ENCODE results near the gene INSC. TPM values are rescaled to one million over a fixed set of nuclear protein-coding genes. Genes with fewer than 3 reads are reported as not detected.

The INSC gene
- total RNA-seq, 2 experiments from 2014 or later, result 0.64 to 0.69 TPM

DNA sequence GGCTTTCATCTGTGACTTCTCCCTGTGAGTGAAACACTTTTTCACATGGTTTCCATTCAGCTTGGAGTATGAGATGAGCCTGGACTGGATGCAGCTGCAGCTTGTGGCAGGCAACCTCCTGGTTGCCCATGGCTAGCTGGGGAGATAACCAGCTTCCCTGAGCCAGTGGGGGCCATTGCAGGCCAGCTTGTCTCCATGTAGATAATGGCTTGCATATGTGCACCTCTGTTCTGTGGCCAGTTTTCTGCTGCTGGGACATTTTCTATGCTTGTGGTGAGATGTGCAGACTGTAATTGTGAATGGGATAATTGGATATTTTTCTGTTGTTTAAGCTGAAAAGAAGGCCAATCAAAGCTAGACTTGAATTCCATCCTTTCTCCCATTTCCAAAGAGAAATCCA, 38.5 kb downstream of the INSC start:
- Mint-ChIP-seq H3K4me1 (peaks cover 5% of the 10 kb centered on the region), H3K27me3 (peaks cover 2% of the 10 kb centered on the region), H3K27ac (no peak overlapping the region), H3K9me3 (ENCODE audit: low read depth) (no peaks in the 10 kb centered on the region), H3K36me3 (ENCODE audit: low read depth) (no peaks in the 10 kb centered on the region), H3K4me3 (no peak overlapping the region)
- ATAC-seq (no peak), DNase-seq (no peak)
- POLR2A ChIA-PET, result no interaction called here
- CTCF ChIA-PET, result no interaction called here
- intact Hi-C loops (cut with DNase I, micrococcal nuclease), result no loop called here

DNA sequence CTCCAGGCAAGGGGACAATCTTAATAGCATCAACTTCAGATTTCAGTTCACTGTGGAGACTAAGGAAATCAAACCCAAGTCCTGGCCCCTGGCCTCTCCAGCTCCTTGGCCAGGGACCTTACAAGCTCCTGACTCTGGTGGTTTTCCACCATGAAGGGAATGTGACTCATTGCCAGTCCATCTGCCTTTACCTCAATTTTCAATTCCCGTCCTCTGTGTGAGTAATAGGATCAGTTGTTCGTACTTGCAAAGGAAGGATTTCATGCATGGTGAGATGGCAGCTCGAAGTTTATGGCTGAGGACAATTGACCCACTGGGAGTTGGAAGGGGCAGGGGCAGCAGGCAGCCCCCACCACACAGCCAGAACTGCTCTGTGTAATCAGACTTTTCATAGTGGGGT, 42.5 kb downstream of the INSC start:
- Mint-ChIP-seq H3K36me3 (ENCODE audit: low read depth) (no peaks in the 10 kb centered on the region), H3K4me1 (no peaks in the 10 kb centered on the region), H3K9me3 (ENCODE audit: low read depth) (no peaks in the 10 kb centered on the region), H3K27ac (no peak overlapping the region), H3K27me3 (peaks cover 4% of the 10 kb centered on the region), H3K4me3 (no peak overlapping the region)
- ChIA-PET POLR2A (no interaction called here), CTCF (no interaction called here)
- ATAC-seq (no peak), DNase-seq (no peak)
- intact Hi-C loops (cut with DNase I, micrococcal nuclease), result loop anchor here in 1 of 2 experiments (5.0 kb wide), 1 partner anchor 55 kb away; no protein-coding TSS in a partner anchor

DNA sequence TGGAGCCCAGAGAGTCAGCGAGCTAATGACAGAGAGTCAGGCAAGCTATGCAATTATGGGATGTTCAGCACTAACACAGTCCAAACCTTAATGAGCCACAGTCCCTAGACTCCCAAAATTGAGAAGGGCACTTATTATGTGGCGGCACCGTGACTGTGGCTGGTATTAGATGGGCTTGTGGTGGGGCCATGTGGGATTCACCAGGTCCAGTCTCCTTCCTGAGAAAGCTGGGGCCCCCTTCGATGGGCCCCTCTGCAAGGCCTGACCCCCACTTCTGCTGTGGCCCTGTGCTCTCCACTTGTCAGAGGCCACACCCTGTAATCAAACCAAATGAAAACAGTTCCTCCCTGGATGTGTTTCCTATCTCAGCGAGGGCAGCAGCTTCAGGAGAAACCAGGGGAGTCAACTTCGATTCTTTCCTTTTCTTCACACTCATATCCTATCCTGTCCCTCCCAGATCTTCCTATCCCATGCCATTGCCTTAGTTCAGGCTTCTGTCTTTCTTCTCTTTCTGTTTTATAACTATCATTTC, 42.9 kb downstream of the INSC start:
- DNase-seq, result no peak
- Mint-ChIP-seq H3K4me1 (no peaks in the 10 kb centered on the region), H3K36me3 (ENCODE audit: low read depth) (no peaks in the 10 kb centered on the region), H3K9me3 (ENCODE audit: low read depth) (no peaks in the 10 kb centered on the region), H3K27ac (no peak overlapping the region), H3K27me3 (peaks cover 4% of the 10 kb centered on the region), H3K4me3 (no peak overlapping the region)
- POLR2A ChIA-PET, result no interaction called here
- CTCF ChIA-PET, result no interaction called here
- intact Hi-C loops (cut with DNase I, micrococcal nuclease), result loop anchor here in 1 of 2 experiments (5.0 kb wide), 1 partner anchor 55 kb away; no protein-coding TSS in a partner anchor
- ATAC-seq, result no peak

DNA sequence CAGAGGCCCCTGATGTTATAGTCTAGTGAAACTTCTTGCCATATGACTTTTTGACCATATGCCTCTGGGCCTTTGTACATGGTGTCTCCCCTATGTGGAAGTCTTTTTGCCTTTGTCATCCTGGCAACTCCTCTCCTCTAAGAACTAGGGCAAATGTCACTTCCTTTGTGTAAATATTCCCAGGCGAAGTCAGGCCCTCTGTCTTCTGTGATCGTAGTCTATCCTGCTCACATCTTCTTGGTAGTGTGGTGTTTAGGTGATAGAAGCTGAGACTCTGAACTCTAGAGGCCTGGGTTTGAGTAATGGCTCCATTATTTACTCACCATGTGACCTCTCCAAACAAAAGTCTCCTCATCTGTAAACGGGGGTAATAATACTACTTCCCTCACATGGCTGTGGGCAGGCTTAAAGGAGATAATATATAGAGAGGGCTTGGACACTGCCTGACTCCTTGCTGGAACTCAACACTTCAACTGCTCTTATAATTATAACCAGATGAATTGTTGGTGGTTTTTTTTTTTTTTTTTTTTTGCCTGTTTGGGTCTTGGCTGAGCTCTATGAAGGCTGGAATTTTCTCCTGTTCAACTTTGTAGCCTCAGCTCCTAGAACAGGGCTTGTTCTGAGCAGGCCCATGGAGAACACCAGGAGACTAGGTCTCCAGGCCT, 43.8 kb downstream of the INSC start:
- no peaks in the 10 kb centered on the region for H3K9me3 Mint-ChIP-seq (ENCODE audit: low read depth)
- H3K27ac Mint-ChIP-seq, result no peak overlapping the region
- H3K36me3 Mint-ChIP-seq (ENCODE audit: low read depth), result no peaks in the 10 kb centered on the region
- ChIA-PET POLR2A (no interaction called here), CTCF (interaction anchor here (0.7 to 1.6 kb wide), 5 partner anchors 9 to 57 kb away, joined by 3 to 4 read pairs (median 4); no protein-coding TSS in a partner anchor)
- no peak overlapping the region for H3K4me3 Mint-ChIP-seq
- H3K4me1 Mint-ChIP-seq, result no peaks in the 10 kb centered on the region
- intact Hi-C loops (cut with DNase I, micrococcal nuclease), result loop anchor here (1.0 to 5.0 kb wide), 3 partner anchors 50 to 57 kb away; no protein-coding TSS in a partner anchor
- peaks cover 4% of the 10 kb centered on the region for H3K27me3 Mint-ChIP-seq
- DNase-seq (no peak), ATAC-seq (no peak)

DNA sequence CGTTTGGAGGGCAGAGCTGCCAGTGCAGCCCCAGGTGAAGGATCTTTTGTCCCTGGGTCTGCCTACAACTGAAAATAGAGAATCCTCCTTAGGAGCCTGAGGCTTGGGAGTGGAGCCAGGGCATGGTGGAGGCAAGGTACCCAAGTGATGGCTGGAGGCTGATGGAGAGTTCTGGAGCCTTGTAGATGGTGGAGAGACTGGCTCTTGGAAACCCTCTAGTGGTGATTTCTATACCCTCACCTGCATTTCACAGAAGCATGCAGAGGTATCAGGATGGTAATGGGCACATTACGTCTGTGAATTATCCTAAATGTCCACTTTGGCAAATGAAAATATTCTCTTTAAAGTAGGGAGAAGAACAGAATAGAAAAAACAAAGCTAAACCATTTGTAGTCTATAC, 44.4 kb downstream of the INSC start:
- Mint-ChIP-seq H3K36me3 (ENCODE audit: low read depth) (no peaks in the 10 kb centered on the region), H3K27ac (no peak overlapping the region), H3K9me3 (ENCODE audit: low read depth) (no peaks in the 10 kb centered on the region), H3K4me1 (no peaks in the 10 kb centered on the region), H3K4me3 (no peak overlapping the region), H3K27me3 (peaks cover 4% of the 10 kb centered on the region)
- POLR2A ChIA-PET, result no interaction called here
- intact Hi-C loops (cut with DNase I, micrococcal nuclease), result loop anchor here (1.0 to 5.0 kb wide), 3 partner anchors 49 to 58 kb away; no protein-coding TSS in a partner anchor
- CTCF ChIA-PET, result interaction anchor here (0.8 to 1.6 kb wide), 5 partner anchors 8 to 59 kb away, joined by 3 to 4 read pairs (median 4); no protein-coding TSS in a partner anchor
- no peak for ATAC-seq
- no peak for DNase-seq

DNA sequence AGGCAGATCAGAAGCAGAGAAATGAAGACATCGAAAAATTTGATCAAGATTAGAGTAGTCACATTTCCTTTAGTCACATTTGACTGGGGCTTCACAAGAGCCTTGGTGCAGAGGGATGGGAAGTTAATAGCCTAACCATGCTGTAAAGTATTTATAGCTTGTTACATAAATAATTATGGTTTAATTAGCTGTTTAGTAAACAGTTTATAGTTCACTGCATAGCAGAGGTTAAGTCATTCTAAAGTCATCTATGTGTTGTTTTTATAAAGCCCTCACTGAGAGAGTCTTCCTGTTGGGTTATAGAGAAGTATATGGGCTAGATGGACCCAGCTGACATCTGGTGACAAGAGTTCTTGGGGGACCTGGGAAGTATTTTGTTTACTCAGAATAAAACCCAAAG, 47.1 kb downstream of the INSC start:
- Mint-ChIP-seq H3K27me3 (peaks cover 4% of the 10 kb centered on the region), H3K36me3 (ENCODE audit: low read depth) (no peaks in the 10 kb centered on the region), H3K4me3 (no peak overlapping the region), H3K4me1 (no peaks in the 10 kb centered on the region), H3K9me3 (ENCODE audit: low read depth) (no peaks in the 10 kb centered on the region), H3K27ac (no peak overlapping the region)
- DNase-seq (no peak), ATAC-seq (no peak)
- CTCF ChIA-PET, result interaction anchor here (1.3 to 1.8 kb wide), 2 partner anchors 22 to 61 kb away, joined by 3 read pairs; no protein-coding TSS in a partner anchor
- POLR2A ChIA-PET, result no interaction called here
- intact Hi-C loops (cut with DNase I, micrococcal nuclease), result no loop called here

DNA sequence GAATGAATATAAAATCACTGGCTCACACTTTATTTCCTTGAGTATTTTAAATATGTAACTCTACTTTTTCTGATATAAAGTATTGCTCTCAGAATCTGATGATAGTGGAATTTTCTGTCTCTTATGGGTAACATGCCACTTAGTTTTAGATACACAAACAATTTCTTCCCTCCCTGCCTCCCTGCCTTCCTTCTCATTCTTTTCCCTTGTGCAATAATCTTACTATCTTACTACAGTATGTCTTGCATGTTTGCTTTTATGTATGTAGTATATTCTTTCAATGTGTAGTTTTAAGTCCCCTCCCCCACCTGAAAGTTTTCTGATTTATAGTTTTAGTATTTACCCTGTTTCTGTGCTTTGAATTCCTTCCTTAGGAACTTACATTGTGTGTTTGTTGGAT, 48.4 kb downstream of the INSC start:
- ChIA-PET POLR2A (no interaction called here), CTCF (interaction anchor here (1.3 kb wide), 1 partner anchor 63 kb away, joined by 3 read pairs; no protein-coding TSS in a partner anchor)
- peaks cover 2% of the 10 kb centered on the region for H3K27me3 Mint-ChIP-seq
- no peak overlapping the region for H3K27ac Mint-ChIP-seq
- ATAC-seq, result no peak
- H3K9me3 Mint-ChIP-seq (ENCODE audit: low read depth), result no peaks in the 10 kb centered on the region
- H3K36me3 Mint-ChIP-seq (ENCODE audit: low read depth), result no peaks in the 10 kb centered on the region
- H3K4me1 Mint-ChIP-seq, result no peaks in the 10 kb centered on the region
- DNase-seq, result no peak
- H3K4me3 Mint-ChIP-seq, result no peak overlapping the region
- intact Hi-C loops (cut with DNase I, micrococcal nuclease), result no loop called here

DNA sequence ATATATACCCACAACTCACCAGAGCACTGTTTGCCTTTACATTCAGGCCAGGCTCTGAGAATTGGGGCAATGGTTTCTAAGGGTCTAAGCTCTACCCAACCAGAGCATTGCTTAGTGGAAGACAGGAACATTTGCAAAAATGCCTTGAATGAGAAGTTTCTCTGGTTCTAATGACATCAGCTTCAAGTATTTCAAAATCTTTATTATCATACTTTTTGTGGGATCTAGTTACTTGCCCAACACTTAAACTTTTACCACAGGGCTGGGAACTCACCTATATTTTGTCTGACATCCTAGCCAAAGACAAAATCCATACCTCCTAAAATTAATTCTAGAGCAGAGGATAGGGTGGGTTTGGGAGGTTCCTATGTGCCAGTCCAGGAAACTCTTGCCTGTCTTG, 51.5 kb downstream of the INSC start:
- Mint-ChIP-seq H3K4me3 (no peak overlapping the region), H3K9me3 (ENCODE audit: low read depth) (no peaks in the 10 kb centered on the region), H3K27me3 (peaks cover 3% of the 10 kb centered on the region), H3K27ac (no peak overlapping the region), H3K36me3 (ENCODE audit: low read depth) (no peaks in the 10 kb centered on the region), H3K4me1 (no peaks in the 10 kb centered on the region)
- CTCF ChIA-PET, result no interaction called here
- ATAC-seq (no peak), DNase-seq (no peak)
- POLR2A ChIA-PET, result no interaction called here
- intact Hi-C loops (cut with DNase I, micrococcal nuclease), result no loop called here

DNA sequence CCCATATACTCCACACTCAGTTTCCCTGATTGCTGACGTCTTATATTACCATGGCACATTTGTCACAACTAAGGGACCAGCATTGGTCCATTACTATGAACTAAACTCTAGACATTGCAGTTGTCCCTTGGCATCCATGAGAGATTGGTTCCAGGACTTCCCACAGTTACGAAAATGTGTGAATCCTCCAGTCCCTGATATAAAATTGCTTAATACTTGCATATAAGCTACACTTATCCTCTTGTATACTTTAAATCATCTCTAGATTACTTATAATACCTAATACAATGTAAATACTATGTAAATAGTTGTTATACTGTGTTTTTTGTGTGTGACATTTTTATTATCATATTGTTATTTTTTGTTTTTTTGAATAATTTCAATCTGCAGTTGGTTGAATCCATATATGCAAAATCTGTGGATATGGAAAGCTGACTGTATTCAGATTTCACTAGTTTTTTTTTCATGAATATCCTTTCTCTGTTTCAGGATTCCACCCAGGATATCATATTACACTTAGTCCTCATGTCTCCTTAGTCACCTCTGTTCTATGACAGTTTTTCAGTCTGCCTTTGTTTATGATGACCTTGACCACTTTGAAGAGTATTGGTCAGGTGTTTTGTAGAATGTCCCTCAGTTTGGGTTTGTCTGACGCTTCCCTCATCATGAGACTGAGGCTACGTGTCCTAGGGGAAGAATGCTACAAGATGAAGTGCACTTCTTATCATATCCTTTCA, 55.3 kb downstream of the INSC start:
- no peak overlapping the region for H3K4me3 Mint-ChIP-seq
- no peak for ATAC-seq
- DNase-seq, result no peak
- H3K27ac Mint-ChIP-seq, result no peak overlapping the region
- no peaks in the 10 kb centered on the region for H3K9me3 Mint-ChIP-seq (ENCODE audit: low read depth)
- POLR2A ChIA-PET, result no interaction called here
- no peaks in the 10 kb centered on the region for H3K4me1 Mint-ChIP-seq
- H3K36me3 Mint-ChIP-seq (ENCODE audit: low read depth), result no peaks in the 10 kb centered on the region
- CTCF ChIA-PET, result no interaction called here
- intact Hi-C loops (cut with DNase I, micrococcal nuclease), result no loop called here
- peaks cover 17% of the 10 kb centered on the region for H3K27me3 Mint-ChIP-seq

DNA sequence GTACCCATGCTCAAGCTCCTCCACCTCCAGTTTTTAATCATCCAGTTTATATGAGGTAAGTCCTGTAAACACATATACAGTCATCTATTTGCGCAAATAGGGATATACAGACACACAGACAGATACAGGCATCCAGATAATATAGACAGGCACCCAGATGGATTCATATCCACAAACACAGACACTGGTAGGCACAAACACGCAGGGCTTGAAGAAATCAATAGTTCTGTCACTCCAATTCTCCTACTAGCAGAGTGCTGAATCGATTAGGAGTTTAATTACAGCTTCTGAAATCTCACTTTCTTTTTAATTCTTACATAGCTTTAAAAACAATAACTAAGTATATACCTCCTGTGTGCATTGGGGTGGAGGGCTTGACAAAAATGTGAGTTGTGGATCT, 56.0 kb downstream of the INSC start:
- Mint-ChIP-seq H3K27me3 (peaks cover 20% of the 10 kb centered on the region), H3K4me1 (no peaks in the 10 kb centered on the region)
- CTCF ChIA-PET, result interaction anchor here (1.1 kb wide), 1 partner anchor 147 kb away, joined by 3 read pairs; no protein-coding TSS in a partner anchor

DNA sequence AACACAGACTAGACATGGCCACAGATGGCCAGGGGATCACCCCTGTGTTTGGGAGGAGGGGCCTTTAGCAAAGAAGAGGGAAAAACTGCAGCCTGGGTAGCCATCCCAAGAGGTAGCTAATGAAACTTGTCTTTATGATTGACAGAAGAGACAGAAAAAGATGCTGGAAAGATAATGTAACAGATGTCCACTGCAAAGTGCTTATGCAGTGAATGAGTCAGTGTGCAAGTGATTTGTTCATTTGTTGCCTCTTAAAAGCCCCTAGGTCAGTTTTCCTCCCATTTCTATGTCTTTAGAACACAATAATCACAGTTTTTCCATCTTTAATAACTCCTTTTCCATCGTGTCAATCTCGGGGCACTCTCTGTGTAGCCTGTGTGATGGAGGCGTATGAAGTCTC, 57.2 kb downstream of the INSC start:
- POLR2A ChIA-PET, result no interaction called here
- intact Hi-C loops (cut with DNase I, micrococcal nuclease), result no loop called here
- H3K36me3 Mint-ChIP-seq (ENCODE audit: low read depth), result no peaks in the 10 kb centered on the region

More for the DNA sequence above, 56.0 kb downstream of the INSC start:
- Mint-ChIP-seq H3K9me3 (ENCODE audit: low read depth) (no peaks in the 10 kb centered on the region), H3K27ac (no peak overlapping the region), H3K36me3 (ENCODE audit: low read depth) (no peaks in the 10 kb centered on the region), H3K4me3 (no peak overlapping the region)
- POLR2A ChIA-PET, result no interaction called here
- ATAC-seq (no peak), DNase-seq (no peak)
- intact Hi-C loops (cut with DNase I, micrococcal nuclease), result no loop called here

DNA sequence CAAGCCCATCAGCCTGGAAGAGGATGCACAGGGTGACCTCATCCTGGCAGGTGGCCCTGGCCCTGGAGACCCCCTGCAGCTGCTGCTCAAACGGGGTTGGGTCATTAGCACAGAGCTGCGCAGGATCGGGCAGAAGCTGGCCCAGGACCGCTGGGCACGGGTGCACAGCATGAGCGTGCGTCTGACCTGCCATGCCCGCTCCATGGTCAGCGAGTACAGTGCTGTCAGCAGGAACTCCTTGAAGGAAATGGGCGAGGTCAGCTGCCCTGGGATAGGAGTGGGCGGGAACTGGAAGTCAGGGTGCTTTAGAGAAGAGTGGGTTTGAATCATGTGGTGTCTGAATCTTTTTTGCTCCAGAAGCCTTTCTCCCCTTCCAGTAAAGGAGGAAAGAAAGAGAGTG, 61.1 kb downstream of the INSC start:
- Mint-ChIP-seq H3K27me3 (peaks cover 18% of the 10 kb centered on the region), H3K36me3 (ENCODE audit: low read depth) (no peaks in the 10 kb centered on the region), H3K4me3 (no peak overlapping the region), H3K9me3 (ENCODE audit: low read depth) (no peaks in the 10 kb centered on the region), H3K27ac (no peak overlapping the region), H3K4me1 (no peaks in the 10 kb centered on the region)
- ATAC-seq (no peak), DNase-seq (no peak)
- ChIA-PET POLR2A (no interaction called here), CTCF (interaction anchor here (0.8 to 0.9 kb wide), 2 partner anchors 13 to 27 kb away, joined by 3 read pairs; no protein-coding TSS in a partner anchor)
- intact Hi-C loops (cut with DNase I, micrococcal nuclease), result no loop called here

More for the DNA sequence above, 57.2 kb downstream of the INSC start:
- CTCF ChIA-PET, result no interaction called here
- no peak for DNase-seq
- Mint-ChIP-seq H3K27me3 (peaks cover 20% of the 10 kb centered on the region), H3K9me3 (ENCODE audit: low read depth) (no peaks in the 10 kb centered on the region), H3K4me1 (no peaks in the 10 kb centered on the region), H3K27ac (no peak overlapping the region), H3K4me3 (no peak overlapping the region)
- ATAC-seq, result no peak
